ENCODE results near the gene PLEKHA4. TPM values are rescaled to one million over a fixed set of nuclear protein-coding genes. Genes with fewer than 3 reads are reported as not detected.
A peak's percentile ranks its signal among the peaks of the same experiment; 100 is the strongest.

The PLEKHA4 gene
- polyA plus RNA-seq, 3 donors, result 0.69 to 1.5 (median 1.1) TPM

GRCh38 chr19:48887861-48888612 is 19.6 kb upstream of the PLEKHA4 start:
- peaks cover 5 to 21% (median 10%) of the 10 kb centered on the region in 3 donors for H3K27me3 Mint-ChIP-seq (ENCODE audit: low read depth in 3 of 3)
- H3K4me3 Mint-ChIP-seq, result no peak overlapping the region
- intact Hi-C loops (cut with micrococcal nuclease), result no loop called here
- Histone ChIP-seq H3K27me3 (ENCODE audit: control insufficient read depth in 2 of 2, insufficient read depth in 2 of 2, low read length in 2 of 2) (no peaks in the 10 kb centered on the region), H2AFZ (ENCODE audit: insufficient read depth, low read depth, low read length, poor library complexity, severe bottlenecking) (no peak overlapping the region), H3K4me3 (replicated peaks in 1 of 3; ENCODE audit: low read depth in 2 of 3, low read length in 3 of 3) (no peak overlapping the region), H3K36me3 (replicated peaks in 1 of 2; ENCODE audit: control insufficient read depth in 1 of 2, insufficient read depth in 2 of 2, low read length in 2 of 2) (no peaks in the 10 kb centered on the region), H3K9ac (ENCODE audit: insufficient read depth, low read length, poor library complexity, severe bottlenecking) (no peak overlapping the region), H3K4me1 (ENCODE audit: control insufficient read depth in 1 of 2, insufficient read depth in 2 of 2, low read length in 2 of 2) (no peaks in the 10 kb centered on the region), H3K79me2 (ENCODE audit: insufficient read depth, low read length) (no peaks in the 10 kb centered on the region), H3K4me2 (replicated peaks; ENCODE audit: extremely low read depth, low read length, poor library complexity, severe bottlenecking) (no peak overlapping the region), H3K27ac (ENCODE audit: low read depth in 1 of 2, low read length in 2 of 2) (no peak overlapping the region), H3K9me3 (replicated peaks in 1 of 2; ENCODE audit: control insufficient read depth in 1 of 2, insufficient read depth in 1 of 2, low read length in 2 of 2) (no peaks in the 10 kb centered on the region), H4K20me1 (ENCODE audit: insufficient read depth, low read length) (no peaks in the 10 kb centered on the region)
- peak overlapping the region in 1 of 7 donors; percentile 2 for H3K27ac Mint-ChIP-seq
- DNase-seq, result peak in 1 of 3 donors; percentile 30
- WGBS (ENCODE audit: insufficient coverage), result 99% methylated on average over 20 of the region's 21 CpGs
- H3K9me3 Mint-ChIP-seq, result peaks cover under 1 to 5% (median 3%) of the 10 kb centered on the region in 7 donors
- no peaks in the 10 kb centered on the region for H3K4me1 Mint-ChIP-seq
- no peak for TF ChIP-seq CTCF (IDR thresholded peaks at IDR 0.05)
- no peaks in the 10 kb centered on the region for H3K36me3 Mint-ChIP-seq

- 100% methylated on average over 2 of the region's 7 CpGs for WGBS (ENCODE audit: insufficient coverage)
- Histone ChIP-seq H3K4me3 (replicated peaks in 1 of 3; ENCODE audit: low read depth in 2 of 3, low read length in 3 of 3) (no peak overlapping the region), H4K20me1 (ENCODE audit: insufficient read depth, low read length) (peaks cover 20% of the 10 kb centered on the region), H2AFZ (ENCODE audit: insufficient read depth, low read depth, low read length, poor library complexity, severe bottlenecking) (no peak overlapping the region), H3K36me3 (replicated peaks in 1 of 2; ENCODE audit: control insufficient read depth in 1 of 2, insufficient read depth in 2 of 2, low read length in 2 of 2) (peaks cover 0 to 1% of the 10 kb centered on the region in 2 donors), H3K4me2 (replicated peaks; ENCODE audit: extremely low read depth, low read length, poor library complexity, severe bottlenecking) (no peak overlapping the region), H3K27me3 (ENCODE audit: control insufficient read depth in 2 of 2, insufficient read depth in 2 of 2, low read length in 2 of 2) (no peaks in the 10 kb centered on the region), H3K9ac (ENCODE audit: insufficient read depth, low read length, poor library complexity, severe bottlenecking) (no peak overlapping the region), H3K79me2 (ENCODE audit: insufficient read depth, low read length) (no peaks in the 10 kb centered on the region), H3K9me3 (replicated peaks in 1 of 2; ENCODE audit: control insufficient read depth in 1 of 2, insufficient read depth in 1 of 2, low read length in 2 of 2) (peaks cover 6 to 7% of the 10 kb centered on the region in 2 donors), H3K4me1 (ENCODE audit: control insufficient read depth in 1 of 2, insufficient read depth in 2 of 2, low read length in 2 of 2) (peaks cover 3 to 17% of the 10 kb centered on the region in 2 donors), H3K27ac (ENCODE audit: low read depth in 1 of 2, low read length in 2 of 2) (no peak overlapping the region)
- H3K36me3 Mint-ChIP-seq, result peaks cover under 1 to 7% of the 10 kb centered on the region in 2 donors
- H3K4me3 Mint-ChIP-seq, result no peak overlapping the region
- H3K27me3 Mint-ChIP-seq (ENCODE audit: low read depth in 3 of 3), result peaks cover 1 to 7% (median 3%) of the 10 kb centered on the region in 3 donors
- no peak for TF ChIP-seq CTCF (IDR thresholded peaks at IDR 0.05)
- H3K4me1 Mint-ChIP-seq, result peaks cover 9% of the 10 kb centered on the region
- intact Hi-C loops (cut with micrococcal nuclease), result no loop called here
- peak in 1 of 3 donors; percentile 46 for DNase-seq
- H3K27ac Mint-ChIP-seq, result peak overlapping the region in 1 of 7 donors; percentile 25
- peaks cover 11 to 26% (median 14%) of the 10 kb centered on the region in 7 donors for H3K9me3 Mint-ChIP-seq
These were observed 15.3 kb upstream of the PLEKHA4 start for GRCh38 chr19:48883726-48884125.
